K562 (cell line): ENCODE measurements around the gene CHST12. TPM values are rescaled to one million over a fixed set of nuclear protein-coding genes. Genes with fewer than 3 reads are reported as not detected.

Experiments used
- ATAC-seq: fragments of 200-7000 bp; cut with Tn5 transposase; 3 replicates; pipeline ENCODE4 v1.9.1; 2020; ENCODE audit warnings: moderate library complexity
- BruUV-seq: library from RNA; stranded (reverse); fragments of 400-500 nt; replicated peaks from 2 replicates; lab custom pipeline; 2021; lab: Mats Ljungman, UMichigan
- CTCF ChIA-PET: fragments of 300-600 bp; formaldehyde crosslinking; extraction: SDS; loops from one replicate; lab custom pipeline; 2021; ENCODE audit warnings: low intra/inter-chr PET ratio; lab: Yijun Ruan, JAX
- POLR2A ChIA-PET: fragments of 300-600, 350-650 bp; sonication (Branson Sonifier 250); formaldehyde crosslinking; extraction: SDS; loops from one replicate; lab custom pipeline; 2021; ENCODE audit warnings: antibody characterized with exemption, inconsistent platforms; lab: Yijun Ruan, JAX
- DNase-seq, 4 experiments: peaks; one replicate each; pipeline versions ENCODE4 v3.0.0 to v3.0.0-alpha.2; 2011 to 2018; ENCODE audit warnings: low spot score in 3 of 4, mixed read lengths in 3 of 4; ENCODE audit errors: extremely low read depth in 1 of 4
- FAIRE-seq: peaks from 2 replicates; lab custom pipeline; 2011; peaks lifted over from hg19 to GRCh38; lab: Jason Lieb, UNC
- H2AFZ ChIP-seq: 2 replicates; pipeline ENCODE4 v1.6.0; 2011; ENCODE audit warnings: low read depth, low read length, control low read depth, inconsistent platforms
- H3K27ac ChIP-seq: fragments of 200-600 bp; 3 replicates; pipeline ENCODE4 v1.8.0; 2011; ENCODE audit warnings: low read depth, mild to moderate bottlenecking, control low read depth, inconsistent platforms, low read length, moderate library complexity, mixed read lengths; ENCODE audit errors: extremely low read depth
- H3K27me3 ChIP-seq, 2 experiments: fragments of 300-600 bp in 1 of 2; 2 replicates in 1 of 2; 3 replicates in 1 of 2; pipeline versions ENCODE4 v1.6.0 to v1.8.0; 2011; ENCODE audit warnings: inconsistent platforms in 2 of 2, low read length in 2 of 2, mild to moderate bottlenecking in 1 of 2, mixed read lengths in 1 of 2, moderate library complexity in 1 of 2; ENCODE audit not compliant: control insufficient read depth in 2 of 2, insufficient read depth in 2 of 2
- H3K36me3 ChIP-seq: fragments of 300-600 bp; 3 replicates; pipeline ENCODE4 v1.8.0; 2011; ENCODE audit warnings: mild to moderate bottlenecking, low read length, inconsistent platforms; ENCODE audit not compliant: control insufficient read depth, insufficient read depth
- H3K4me1 ChIP-seq, 2 experiments: fragments of 200-600 bp in 1 of 2; replicated peaks in 1 of 2; 2 replicates in 1 of 2; 3 replicates in 1 of 2; pipeline versions ENCODE4 v1.5.1 to v1.8.0; 2011; ENCODE audit warnings: inconsistent platforms in 2 of 2, low read length in 2 of 2, mild to moderate bottlenecking in 1 of 2, mixed read lengths in 1 of 2, moderate library complexity in 1 of 2; ENCODE audit not compliant: control insufficient read depth in 2 of 2, insufficient read depth in 2 of 2
- H3K4me2 ChIP-seq: 2 replicates; pipeline ENCODE4 v1.6.1; 2011; ENCODE audit warnings: low read length, control low read depth, inconsistent platforms, mixed read lengths; ENCODE audit not compliant: insufficient read depth
- H3K4me3 ChIP-seq: fragments of 200-600 bp; sonication (generic), shearing (Covaris generic); 2 replicates; pipeline ENCODE4 v1.5.1; 2016; ENCODE audit warnings: control low read depth, inconsistent platforms
- H3K79me2 ChIP-seq: fragments of 200-600 bp; 3 replicates; pipeline ENCODE4 v1.8.0; 2011; ENCODE audit warnings: low read length, inconsistent platforms; ENCODE audit not compliant: control insufficient read depth, insufficient read depth
- H3K9ac ChIP-seq, 2 experiments: 2 replicates each; pipeline versions ENCODE4 v1.6.0 to v1.6.1; 2011; ENCODE audit warnings: low read depth in 2 of 2, low read length in 2 of 2, control low read depth in 1 of 2, inconsistent platforms in 1 of 2, mild to moderate bottlenecking in 1 of 2, mixed read lengths in 1 of 2; ENCODE audit not compliant: insufficient read depth in 1 of 2
- H3K9me1 ChIP-seq: one replicate; pipeline ENCODE4 v1.6.0; 2011; ENCODE audit warnings: inconsistent platforms, mild to moderate bottlenecking, low read length, moderate library complexity; ENCODE audit not compliant: control insufficient read depth, insufficient read depth
- H3K9me3 ChIP-seq: replicated peaks from 2 replicates; pipeline ENCODE4 v1.5.1; 2011; ENCODE audit warnings: low read depth, low read length, inconsistent platforms; ENCODE audit not compliant: control insufficient read depth, insufficient read depth
- H4K20me1 ChIP-seq: replicated peaks from 2 replicates; pipeline ENCODE4 v1.6.1; 2011; ENCODE audit warnings: low read length, inconsistent platforms, mixed read lengths; ENCODE audit not compliant: control insufficient read depth, insufficient read depth
- CREM ChIP-seq: IDR thresholded peaks from 2 replicates; pipeline ENCODE4 v1.6.1; 2014; ENCODE audit warnings: antibody characterized with exemption, low read depth
- IRF2 ChIP-seq: sonication (generic); formaldehyde crosslinking; IDR thresholded peaks from 2 replicates; pipeline ENCODE4 v1.8.1; 2022; ENCODE audit warnings: mild to moderate bottlenecking, missing genetic modification reagents
- MYNN ChIP-seq, 2 experiments: sonication (generic); formaldehyde crosslinking in 1 of 2; IDR thresholded peaks; 2 replicates each; pipeline versions ENCODE4 v1.5.0 to v1.6.1; 2016 to 2020; ENCODE audit warnings: antibody characterized with exemption in 1 of 2, missing genetic modification reagents in 1 of 2
- NFE2 ChIP-seq: IDR thresholded peaks from 2 replicates; pipeline ENCODE4 v1.6.1; 2014; ENCODE audit warnings: antibody characterized with exemption, low read depth
- POLR2A ChIP-seq: fragments of 450-650 bp; conservative IDR thresholded peaks from 2 replicates; pipeline ENCODE4 v1.6.1; 2016
- SMARCE1 ChIP-seq: fragments of 450-650 bp; IDR thresholded peaks from 2 replicates; pipeline ENCODE4 v1.7.1; 2016; ENCODE audit warnings: mild to moderate bottlenecking
- U2AF2 ChIP-seq: fragments of 200-400 bp; formaldehyde crosslinking; optimal IDR thresholded peaks from 2 replicates; pipeline ENCODE3; 2017; ENCODE audit warnings: low read depth, mild to moderate bottlenecking, low read length
- WGBS: fragments of 100-300 bp; shearing (Covaris generic); methylation state at CpG from one replicate; pipeline ENCODE4 v1.1.6; 2016; ENCODE audit warnings: low coverage, mixed read lengths; ENCODE audit not compliant: insufficient coverage; ENCODE audit errors: missing lambda C conversion rate; 5-methylcytosine and 5-hydroxymethylcytosine counted together
- in situ Hi-C: fragments of 300-500 bp; cut with MboI; formaldehyde crosslinking; loops from 4 replicates; pipeline ENCODE4 v1.15.0; 2018; ENCODE audit warnings: inconsistent platforms, mixed read lengths
- intact Hi-C: fragments of 100-400 bp; cut with micrococcal nuclease; formaldehyde crosslinking; loops from 2 replicates; pipeline ENCODE4 v1.14.2; 2022
- polyA plus RNA-seq, 8 experiments: library from polyadenylated mRNA; depleted of rRNA in 4 of 8; stranded (reverse) in 5 of 8; unstranded in 3 of 8; fragments of >200 nt; fragmentation: Nextera tagmentation in 2 of 8; fragmentation: Illumina TruSeq in 1 of 8; extraction: Ambion mirVana in 2 of 8; extraction: Trizol in 1 of 8; gene quantifications; 2 replicates each; pipeline versions ENCODE4 v1.2.1 to v1.2.3, GENCODE V29; 2011 to 2014; ENCODE audit warnings: inconsistent platforms in 1 of 8, missing spikeins in 1 of 8
- total RNA-seq, 7 experiments: library from RNA; depleted of rRNA in 6 of 7; stranded (reverse); fragments of >200 nt in 6 of 7; fragmentation: Illumina TruSeq in 2 of 7; extraction: Trizol in 2 of 7; gene quantifications; 2 replicates each; pipeline versions ENCODE4 v1.2.1 to v1.2.3, GENCODE V29; 2011 to 2021; ENCODE audit warnings: low replicate concordance in 1 of 7
- TF ChIP-seq, protein P1 (sequence below): fragments of 450-650 bp; formaldehyde crosslinking; IDR thresholded peaks from 2 replicates; pipeline ENCODE4 v1.4.0; 2020; ENCODE audit warnings: mild to moderate bottlenecking, moderate library complexity

Gene CHST12
- total and polyA plus RNA-seq, 9 of the 15 experiments (the other 6 are each of a cell fraction or from before 2014, with no cell fraction given) = 0.18 to 19.8 (median 3.6) TPM

- Histone ChIP-seq H3K9me3 (no peaks in the 10 kb centered on the region), H3K27me3 (no peaks in the 10 kb centered on the region), H3K9ac (0 out of 4 replicates have a peak overlapping the region, but pooled peaks of 1 of the 2 experiments have one; percentile 18), H4K20me1 (peaks cover 16% of the 10 kb centered on the region), H3K4me3 (no peak overlapping the region), H3K4me1 (no peaks in the 10 kb centered on the region), H2AFZ (no peak overlapping the region), H3K9me1 (no peaks in the 10 kb centered on the region), H3K79me2 (peaks cover 50% of the 10 kb centered on the region), H3K27ac (no peak overlapping the region), H3K36me3 (peaks cover 99% of the 10 kb centered on the region), H3K4me2 (no peak overlapping the region)
- FAIRE-seq (no peak), ATAC-seq (no peak; the same call in 2 of the 3 replicates), DNase-seq (no peak)
- WGBS = 99% methylated on average over 10 of the region's 10 CpGs
- in situ Hi-C loops (no loop called here), intact Hi-C loops (no loop called here)
- POLR2A ChIA-PET = interaction anchor here (0.8 to 3.6 kb wide), 7 partner anchors 9 to 60 kb away, joined by 3 to 14 read pairs (median 4); no protein-coding TSS in a partner anchor
- TF ChIP-seq IRF2 (CRISPR knock-in tag) (no peak), POLR2A (0 out of 2 replicates have a peak, but pooled peaks have one; percentile 5), SMARCE1 (no peak), MYNN (IDR thresholded peaks at IDR 0.05) (no peak), MYNN (CRISPR knock-in tag; IDR thresholded peaks at IDR 0.05) (no peak), U2AF2 (no peak), NFE2 (no peak), CREM (no peak)
- TF ChIP-seq, protein P1, sequence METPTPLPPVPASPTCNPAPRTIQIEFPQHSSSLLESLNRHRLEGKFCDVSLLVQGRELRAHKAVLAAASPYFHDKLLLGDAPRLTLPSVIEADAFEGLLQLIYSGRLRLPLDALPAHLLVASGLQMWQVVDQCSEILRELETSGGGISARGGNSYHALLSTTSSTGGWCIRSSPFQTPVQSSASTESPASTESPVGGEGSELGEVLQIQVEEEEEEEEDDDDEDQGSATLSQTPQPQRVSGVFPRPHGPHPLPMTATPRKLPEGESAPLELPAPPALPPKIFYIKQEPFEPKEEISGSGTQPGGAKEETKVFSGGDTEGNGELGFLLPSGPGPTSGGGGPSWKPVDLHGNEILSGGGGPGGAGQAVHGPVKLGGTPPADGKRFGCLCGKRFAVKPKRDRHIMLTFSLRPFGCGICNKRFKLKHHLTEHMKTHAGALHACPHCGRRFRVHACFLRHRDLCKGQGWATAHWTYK = no peak
- CTCF ChIA-PET = no interaction called here
- BruUV-seq = TSS peak; percentile 4
Measured at GRCh38 chr7:2369139-2369538, 34.3 kb upstream of the CHST12 start.
